GM11168 (cell line): Measurements from ENCODE around the gene ATP6V1G1.

Experiments
- in situ Hi-C: fragments of 300-500 bp; cut with MboI; formaldehyde crosslinking; loops from one replicate; pipeline ENCODE4 v1.12.0; 2022; ENCODE audit warnings: low sequenced_read_pairs; ENCODE audit not compliant: unreplicated experiment

ATP6V1G1 gene

GRCh38 chr9:114608525-114608796, 20.9 kb downstream of the ATP6V1G1 start:
- in situ Hi-C loops, result no loop called here

DNA sequence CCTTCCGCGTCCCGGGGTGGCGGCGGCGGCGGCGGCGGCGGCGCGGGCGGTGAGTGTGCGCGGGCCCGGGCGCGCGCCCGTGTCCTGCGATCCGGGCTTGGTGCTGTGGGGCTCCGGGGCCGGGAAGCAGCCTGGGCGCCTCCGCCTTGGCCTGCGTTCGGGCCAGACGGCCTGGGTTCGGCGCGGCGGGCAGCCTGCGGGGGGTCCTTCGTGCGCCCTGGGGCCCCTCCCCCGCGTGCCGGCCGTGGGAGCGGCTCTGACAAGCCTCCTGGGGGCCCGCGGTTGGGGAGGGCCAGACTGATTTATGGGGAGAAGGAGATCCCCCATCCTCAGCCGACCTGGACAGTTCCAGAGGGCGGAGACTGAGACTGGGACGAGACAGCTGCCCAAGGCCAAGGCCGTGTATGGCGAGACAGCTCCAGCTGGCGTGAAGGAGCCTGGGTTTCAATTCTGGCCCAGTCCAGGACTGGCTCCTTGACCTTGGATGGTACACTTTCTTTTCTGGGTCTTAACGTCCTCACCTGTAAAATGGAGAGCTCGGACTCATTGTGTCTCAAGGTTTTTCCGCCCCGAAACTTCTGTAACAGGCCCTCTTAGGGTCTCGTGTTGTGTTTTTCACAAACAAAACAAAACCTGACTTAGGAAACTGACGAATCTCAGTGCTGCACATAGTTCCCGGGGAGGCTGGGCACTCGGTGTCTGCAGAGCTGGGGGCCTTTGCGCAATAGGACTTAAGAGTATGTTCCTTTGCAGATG, 24.1 kb downstream of the ATP6V1G1 start:
- in situ Hi-C loops, result no loop called here

DNA sequence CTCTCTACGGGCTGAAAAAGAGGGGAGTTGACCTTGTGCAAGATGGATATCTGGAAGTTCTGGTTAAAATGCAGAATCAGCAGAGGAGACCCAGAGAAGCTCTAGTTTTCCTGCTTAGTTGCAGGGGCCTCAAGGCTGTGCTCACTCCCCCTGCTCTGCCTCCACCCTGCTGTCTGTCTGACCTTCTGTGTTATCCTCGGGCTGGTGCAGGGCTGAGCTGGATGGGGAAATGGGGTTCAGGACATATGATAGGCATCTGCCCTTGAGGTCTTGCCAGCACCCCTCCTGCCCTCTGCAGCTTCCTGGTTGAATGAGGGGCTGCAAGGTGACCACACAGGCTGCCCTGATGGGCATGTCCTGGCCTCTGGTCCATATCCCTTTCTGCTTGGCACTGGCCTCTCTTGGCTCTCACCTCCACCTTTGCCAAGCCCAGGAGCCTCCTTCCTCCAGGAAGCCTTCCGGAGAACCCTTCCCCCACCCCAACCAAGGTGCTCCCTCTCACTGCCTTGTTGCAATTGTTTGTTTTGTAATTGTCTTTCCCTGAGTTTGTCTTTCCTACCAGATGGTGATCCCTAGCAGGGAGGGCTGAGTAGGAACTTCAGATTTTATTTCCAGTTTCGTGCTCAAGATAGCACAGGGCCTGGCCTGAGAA, 24.8 kb downstream of the ATP6V1G1 start:
- in situ Hi-C loops, result no loop called here

DNA sequence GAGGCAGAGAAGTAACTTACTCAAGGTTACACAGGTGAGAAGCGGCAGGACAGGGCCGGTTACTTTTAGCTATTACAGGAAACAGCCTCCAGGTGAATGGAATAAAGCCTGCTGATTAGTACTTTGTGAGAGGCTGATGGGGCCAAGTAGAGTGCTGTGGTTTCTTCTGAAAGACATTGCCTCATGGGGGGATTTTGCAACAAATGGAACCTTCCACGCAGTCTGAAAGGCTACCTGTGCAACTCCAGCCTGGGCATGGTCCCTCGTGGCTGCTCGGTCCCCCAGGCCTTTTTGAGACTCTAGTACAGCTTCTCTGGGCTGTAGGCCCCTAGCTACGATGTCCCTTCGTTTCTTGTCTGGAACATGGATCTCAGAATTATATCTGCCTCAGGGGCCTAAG, 25.5 kb downstream of the ATP6V1G1 start:
- in situ Hi-C loops, result no loop called here

DNA sequence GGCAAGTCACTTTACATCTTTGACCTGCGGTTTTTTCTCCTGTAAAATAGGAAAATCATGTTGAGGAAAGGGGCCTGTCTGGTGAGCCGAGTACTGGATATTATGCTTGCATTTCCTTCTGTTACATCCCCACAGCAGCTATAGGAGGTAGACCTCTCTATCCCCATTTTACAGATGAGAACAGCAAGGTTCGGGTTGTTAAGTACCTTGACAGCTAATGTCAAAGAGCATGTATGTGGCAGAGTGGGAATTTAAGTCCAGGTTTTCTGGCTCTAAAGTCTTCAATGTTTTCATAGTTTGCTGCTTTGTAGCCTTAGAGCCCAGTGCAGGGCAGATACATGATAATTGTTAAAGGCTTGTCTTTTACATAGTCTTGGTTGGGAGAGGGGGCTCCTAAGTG, 26.4 kb downstream of the ATP6V1G1 start:
- in situ Hi-C loops, result no loop called here

DNA sequence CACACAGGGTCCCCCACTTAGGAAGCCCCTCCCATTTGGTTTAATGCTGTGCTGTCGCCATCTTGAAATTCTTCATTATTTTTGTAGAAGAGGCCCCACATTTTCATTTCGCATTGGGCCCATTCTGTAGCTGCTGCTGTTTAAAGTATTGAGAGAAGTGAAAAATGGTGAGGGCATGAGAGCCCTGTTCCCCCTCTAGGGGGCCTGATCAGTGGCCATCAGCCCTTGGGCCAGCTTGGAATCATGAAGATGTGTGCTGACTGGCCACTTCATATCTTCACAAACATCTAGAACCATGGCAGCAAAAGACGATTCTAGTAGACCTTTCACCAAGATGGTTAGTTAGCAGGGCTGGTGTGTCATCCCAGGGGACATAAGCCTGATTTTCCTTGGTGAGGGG, 26.8 kb downstream of the ATP6V1G1 start:
- in situ Hi-C loops, result no loop called here

GRCh38 chr9:114616684-114617520, 29.3 kb downstream of the ATP6V1G1 start:
- in situ Hi-C loops, result no loop called here

DNA sequence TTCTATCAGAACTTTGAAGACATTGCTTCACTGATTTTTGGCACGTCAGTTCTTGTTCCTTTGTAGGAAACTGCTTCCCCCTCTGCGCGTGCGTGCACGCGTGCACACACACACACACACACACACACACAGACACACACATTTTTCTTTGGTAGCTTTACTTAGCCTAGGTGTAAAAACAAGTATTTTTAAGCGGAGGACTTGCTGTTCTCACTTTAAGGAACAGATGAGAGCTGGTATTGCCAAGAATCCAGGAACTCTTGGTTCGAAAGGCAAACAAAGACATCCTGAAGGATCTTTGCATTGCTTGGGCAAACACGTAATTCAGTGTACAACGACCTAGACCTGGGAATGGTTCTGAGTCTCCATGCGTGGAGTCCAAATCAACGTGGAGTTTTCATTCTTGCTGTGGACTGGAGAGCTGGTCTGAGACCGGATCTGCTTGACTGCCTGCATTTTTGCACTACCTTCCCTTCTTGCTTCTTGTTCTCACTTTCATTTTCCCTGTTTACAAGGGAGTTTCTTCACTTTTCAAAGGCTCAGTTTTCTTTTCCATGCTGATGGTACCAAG, 31.7 kb downstream of the ATP6V1G1 start:
- in situ Hi-C loops, result no loop called here

- in situ Hi-C loops, result no loop called here
Measured at GRCh38 chr9:114621561-114621960, 34.0 kb downstream of the ATP6V1G1 start.

DNA sequence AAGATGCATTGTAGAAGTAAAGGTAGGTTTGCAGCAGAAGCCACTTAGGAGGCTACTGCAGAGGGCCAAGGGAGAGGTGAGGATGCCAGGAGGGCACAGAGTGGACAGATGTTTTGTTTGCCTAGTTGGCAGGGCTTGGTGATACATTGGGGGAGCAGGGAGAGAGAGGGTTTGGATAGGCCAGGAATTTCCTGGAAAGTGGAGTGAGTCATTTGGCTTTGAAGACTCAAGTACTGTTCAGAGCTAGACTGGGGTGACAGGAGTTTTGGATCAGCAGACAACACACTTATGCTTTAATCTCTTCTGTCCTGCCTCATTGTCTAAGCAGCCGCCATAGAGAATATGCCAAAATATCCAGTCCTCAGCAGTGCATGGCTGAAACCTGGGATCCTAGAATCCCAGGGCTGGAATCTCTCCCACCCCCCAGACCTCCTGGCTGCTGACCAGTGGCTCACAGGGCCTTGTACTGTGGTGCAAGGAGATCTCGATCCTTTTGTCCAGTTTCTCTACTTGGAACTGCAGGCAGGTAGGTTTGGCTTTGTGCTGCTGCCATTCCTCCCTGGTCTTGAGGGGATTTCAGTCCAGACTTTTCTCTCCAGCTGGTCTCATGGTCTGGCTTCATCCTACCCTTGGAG, 34.5 kb downstream of the ATP6V1G1 start:
- in situ Hi-C loops, result no loop called here

- in situ Hi-C loops, result no loop called here
Measured at GRCh38 chr9:114624677-114625076, 37.1 kb downstream of the ATP6V1G1 start.

GRCh38 chr9:114626415-114627020, 38.9 kb downstream of the ATP6V1G1 start:
- in situ Hi-C loops, result no loop called here

DNA sequence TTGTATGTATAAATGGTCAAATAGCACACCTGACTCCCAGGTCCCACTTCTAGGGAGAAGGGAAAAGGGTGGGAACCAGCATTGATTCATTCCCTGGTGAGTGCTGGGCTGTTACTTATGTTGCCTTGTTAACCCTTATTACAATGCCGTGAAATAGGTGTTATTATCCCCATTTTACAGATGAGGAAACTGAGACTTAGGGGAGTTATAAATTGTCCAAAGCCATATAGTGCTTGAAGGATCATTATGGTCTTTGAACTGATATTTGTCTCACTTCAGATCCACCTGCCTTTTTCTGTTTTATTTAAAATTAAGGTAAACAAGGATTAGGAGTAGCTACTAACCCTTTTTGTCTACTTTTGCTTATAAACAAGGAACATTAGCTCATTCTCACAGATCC, 40.0 kb downstream of the ATP6V1G1 start:
- in situ Hi-C loops, result no loop called here

DNA sequence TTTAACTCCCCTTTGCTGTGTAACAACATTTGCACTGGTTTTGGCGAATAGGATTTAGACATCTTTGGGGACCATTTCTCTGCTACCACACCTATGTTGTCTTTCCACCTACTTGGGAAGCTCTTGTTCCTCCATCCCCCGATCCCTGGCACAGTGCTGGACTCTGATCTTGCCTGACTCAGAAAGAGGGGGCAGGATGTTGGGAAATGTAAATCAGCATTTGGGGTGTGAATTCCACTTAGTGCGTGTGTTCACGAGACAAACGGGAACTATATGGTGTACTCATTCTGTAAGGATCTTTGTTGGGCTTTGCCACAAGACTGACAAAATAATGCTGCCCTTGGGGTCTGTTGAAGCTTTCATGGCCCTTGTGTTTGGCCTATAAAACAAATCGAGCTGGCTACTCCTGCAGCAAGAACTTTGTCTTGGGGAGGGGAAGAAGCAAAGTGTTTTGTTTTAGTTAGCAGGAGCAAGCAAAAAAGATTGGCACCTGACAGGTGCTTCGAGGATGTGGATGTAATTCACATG, 42.1 kb downstream of the ATP6V1G1 start:
- in situ Hi-C loops, result no loop called here

GRCh38 chr9:114631166-114631565, 43.6 kb downstream of the ATP6V1G1 start:
- in situ Hi-C loops, result no loop called here

DNA sequence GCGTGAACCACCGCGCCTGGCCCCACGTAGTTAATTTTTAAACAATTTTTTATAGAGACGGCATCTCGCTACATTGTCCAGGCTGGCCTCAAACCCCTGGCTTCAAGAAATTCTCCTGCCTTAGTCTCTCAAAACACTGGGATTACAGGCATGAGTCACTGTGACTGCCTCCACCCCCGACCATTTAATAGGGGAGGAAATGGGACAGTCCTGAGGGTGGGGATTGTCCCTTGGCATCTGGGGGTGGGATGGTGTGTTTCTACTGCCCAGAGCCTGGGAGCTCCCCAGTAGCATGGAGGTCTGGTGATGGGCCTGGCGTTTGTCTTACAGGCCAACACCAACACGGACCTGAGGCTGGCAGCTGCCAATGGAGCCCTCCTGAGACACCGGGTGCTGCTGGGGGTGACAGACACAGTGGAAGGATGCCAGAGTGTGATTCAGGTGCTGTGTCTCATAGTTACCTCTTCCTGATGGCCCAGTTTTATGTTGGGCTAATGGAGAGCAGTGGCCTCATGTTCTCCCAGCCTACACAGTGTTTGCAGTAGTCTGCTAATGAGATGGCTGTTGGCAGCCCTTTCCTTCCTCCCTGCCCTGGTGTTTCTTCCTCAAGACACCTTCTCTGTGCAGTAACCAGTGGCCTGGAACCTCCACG, 46.0 kb downstream of the ATP6V1G1 start:
- in situ Hi-C loops, result no loop called here

- in situ Hi-C loops, result no loop called here
Measured at GRCh38 chr9:114634387-114634786, 46.8 kb downstream of the ATP6V1G1 start.

DNA sequence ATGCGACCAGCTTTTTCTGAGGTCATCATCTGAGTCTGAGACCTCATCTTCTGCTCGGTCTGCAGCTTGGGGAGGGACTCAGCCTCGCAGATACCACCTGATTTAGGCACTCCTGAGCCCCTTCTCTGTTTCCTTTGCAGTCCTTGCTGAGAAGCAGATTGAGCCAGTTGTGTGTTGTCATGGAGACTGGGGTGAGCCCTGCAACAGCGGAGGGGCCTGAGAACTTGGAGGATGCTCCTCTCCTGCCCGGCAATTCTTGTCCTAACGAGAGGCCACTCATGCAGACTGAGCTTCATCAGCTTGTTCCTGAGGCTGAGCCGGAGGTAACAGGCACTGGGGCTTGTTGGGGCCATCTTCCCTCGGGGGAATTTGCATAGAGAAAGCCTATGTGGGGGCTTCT, 50.8 kb downstream of the ATP6V1G1 start:
- in situ Hi-C loops, result no loop called here

DNA sequence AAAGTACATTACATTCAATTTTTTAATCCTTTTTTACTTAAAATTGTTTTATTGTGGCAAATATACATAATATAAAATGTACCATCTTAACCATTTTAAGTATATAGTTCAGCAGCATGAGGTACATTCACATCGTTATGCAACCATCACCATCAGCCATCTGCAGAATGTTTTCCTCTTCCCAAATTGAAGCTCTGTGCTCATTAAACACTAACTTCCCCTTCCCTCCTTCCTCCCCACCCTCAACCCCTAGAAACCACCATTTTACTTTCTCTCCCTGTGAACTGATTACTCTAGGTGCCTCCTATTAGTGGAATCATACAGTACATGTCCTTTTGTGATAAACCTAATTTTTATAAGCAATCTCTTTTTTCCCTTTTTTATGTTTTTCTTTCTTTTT, 54.4 kb downstream of the ATP6V1G1 start:
- in situ Hi-C loops, result no loop called here
